Erythroblast (primary cell): ENCODE results near the gene MAN2B1.

Experiments
- GATA1 ChIP-seq: IDR thresholded peaks from 2 replicates; pipeline ENCODE4 v1.6.1; 2011; ENCODE audit warnings: low read depth, mild to moderate bottlenecking, control low read depth, low read length, moderate library complexity
- POLR2A ChIP-seq: IDR thresholded peaks from 2 replicates; pipeline ENCODE4 v1.6.1; 2011; ENCODE audit warnings: mild to moderate bottlenecking, low read length

- no peak for TF ChIP-seq POLR2A
- no peak for TF ChIP-seq GATA1
These were observed 13.5 kb upstream of the MAN2B1 start for GRCh38 chr19:12680034-12680433.
